Adrenal gland (tissue), 5 donors: ENCODE measurements around the gene SLC26A6.

Source experiments
- CTCF ChIP-seq, 6 experiments: fragments of 450-650 bp in 4 of 6; fragments of 200-600 bp in 2 of 6; sonication (generic) in 1 of 6; IDR thresholded peaks; 1 replicate in 5 of 6; 2 replicates in 1 of 6; pipeline versions ENCODE4 v1.5.1 to v1.8.0; 2016 to 2021; ENCODE audit warnings: antibody characterized with exemption in 6 of 6, mild to moderate bottlenecking in 2 of 6, moderate library complexity in 1 of 6
- POLR2A ChIP-seq, 2 donors: fragments of 450-650 bp; IDR thresholded peaks; one replicate each; pipeline ENCODE4 v1.6.1; 2017; ENCODE audit warnings: antibody characterized with exemption in 2 of 2, mild to moderate bottlenecking in 2 of 2, moderate library complexity in 1 of 2
- donor health status: DM: no; HTN: no; CAD: no.

- no peak for TF ChIP-seq POLR2A (IDR thresholded peaks at IDR 0.05)
- no peak for TF ChIP-seq CTCF (IDR thresholded peaks at IDR 0.05)
Observed at GRCh38 chr3:48633743-48634142, 1.5 kb downstream of the SLC26A6 start.
